Measurements from ENCODE around the gene SMTNL2.

The SMTNL2 gene

GRCh38 chr17:4545217-4545951 is 38.9 kb upstream of the SMTNL2 start:
- no peak for DNase-seq

GRCh38 chr17:4547118-4547906 is 37.0 kb upstream of the SMTNL2 start:
- no peak for DNase-seq

DNA sequence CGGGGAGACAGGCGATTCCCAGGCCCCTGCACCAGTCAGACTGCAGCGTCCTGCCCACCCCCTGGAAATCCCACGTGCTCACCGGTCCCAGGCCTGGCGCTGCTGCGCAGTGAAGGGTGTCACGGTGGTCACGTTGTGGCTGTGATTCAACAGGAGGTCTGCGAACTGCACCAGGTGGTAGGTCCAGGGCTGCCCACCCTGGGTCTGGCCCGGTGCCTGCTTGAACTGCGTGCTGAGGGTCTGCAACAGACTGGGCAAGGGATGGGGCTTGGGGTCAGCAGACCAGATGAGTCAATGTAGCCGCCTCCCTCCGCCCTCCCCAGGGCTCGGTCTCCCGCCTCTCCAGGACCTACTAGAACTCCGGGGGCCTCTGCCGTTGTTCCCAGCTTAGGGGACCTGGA is 36.3 kb upstream of the SMTNL2 start:
- DNase-seq: no peak

GRCh38 chr17:4548721-4549531 is 35.4 kb upstream of the SMTNL2 start:
- DNase-seq: no peak

DNA sequence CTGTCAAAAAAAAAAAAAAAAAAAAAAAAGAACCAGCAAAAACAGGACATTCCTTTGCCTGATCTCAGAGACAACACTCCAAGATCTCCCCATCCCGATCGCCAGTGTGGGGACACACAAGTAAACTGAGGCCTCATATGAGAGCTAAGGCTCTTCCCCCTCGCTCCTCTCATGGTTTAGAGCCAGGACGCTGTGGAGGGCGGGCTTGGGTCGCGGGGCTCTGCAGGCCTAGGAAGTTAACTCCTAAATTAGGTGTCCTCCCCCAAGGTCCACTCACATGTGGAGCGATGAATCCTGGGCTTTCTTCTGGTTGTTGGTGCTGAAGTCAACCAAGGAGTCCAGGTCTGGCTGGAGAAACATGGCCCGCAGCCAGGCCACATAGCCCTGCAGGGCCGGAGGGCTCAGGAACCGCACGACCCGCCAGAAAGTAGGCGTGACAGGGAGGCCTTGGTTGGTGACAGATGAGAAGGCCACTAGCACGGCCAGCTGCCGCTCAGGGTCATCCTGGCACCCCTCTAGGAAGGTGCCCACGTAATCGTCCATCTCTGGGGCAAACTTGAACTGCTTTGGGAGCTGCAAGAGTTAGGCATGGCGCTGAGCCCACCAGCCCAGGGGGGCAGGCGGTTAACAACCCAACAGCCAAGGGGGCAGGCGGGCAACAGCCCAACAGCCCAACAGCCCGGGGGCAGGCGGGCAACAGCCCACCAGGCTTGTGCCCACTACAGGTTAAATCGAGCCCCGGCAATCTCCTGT is 34.4 kb upstream of the SMTNL2 start:
- no peak for DNase-seq

- DNase-seq: no peak
These were observed 33.7 kb upstream of the SMTNL2 start for GRCh38 chr17:4550534-4551039.

GRCh38 chr17:4551141-4551540 is 33.2 kb upstream of the SMTNL2 start:
- DNase-seq: peak in 1 of 2 experiments; percentile 21

DNA sequence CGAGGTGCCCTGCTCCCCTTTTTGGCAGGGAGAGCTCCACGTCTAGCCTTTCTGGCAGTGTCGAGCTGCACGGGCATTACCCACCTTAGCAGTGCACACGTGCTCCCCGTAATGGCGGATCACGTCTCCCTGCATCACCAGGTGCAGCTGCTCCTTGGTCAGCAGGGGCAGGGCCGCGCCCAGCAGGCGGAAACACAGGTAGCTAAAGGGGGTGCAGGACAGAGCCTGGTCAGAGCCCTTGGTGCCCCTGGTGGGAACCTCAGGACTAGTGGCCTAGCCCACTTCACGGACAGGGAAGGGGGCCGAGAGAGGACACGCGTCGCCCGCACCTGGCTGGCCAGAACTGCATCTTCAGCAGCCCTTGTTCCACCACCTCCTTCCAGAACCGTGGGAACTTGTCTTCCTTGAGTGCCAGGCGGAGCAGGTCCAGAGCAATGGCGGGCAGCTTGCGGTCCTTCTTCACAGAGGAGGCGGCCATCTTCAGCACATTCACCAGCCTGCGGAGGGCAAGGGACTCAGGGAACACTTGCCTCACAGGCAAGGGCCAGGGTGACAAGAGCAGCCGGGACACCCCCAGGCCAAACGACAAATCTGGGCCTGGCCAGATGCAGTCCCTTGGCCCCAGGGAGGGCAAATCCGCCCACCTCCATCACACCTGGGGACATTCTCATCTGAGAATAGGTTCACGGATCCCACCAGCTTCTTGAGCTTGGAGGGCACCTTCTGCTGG is 32.4 kb upstream of the SMTNL2 start:
- no peak for DNase-seq

DNA sequence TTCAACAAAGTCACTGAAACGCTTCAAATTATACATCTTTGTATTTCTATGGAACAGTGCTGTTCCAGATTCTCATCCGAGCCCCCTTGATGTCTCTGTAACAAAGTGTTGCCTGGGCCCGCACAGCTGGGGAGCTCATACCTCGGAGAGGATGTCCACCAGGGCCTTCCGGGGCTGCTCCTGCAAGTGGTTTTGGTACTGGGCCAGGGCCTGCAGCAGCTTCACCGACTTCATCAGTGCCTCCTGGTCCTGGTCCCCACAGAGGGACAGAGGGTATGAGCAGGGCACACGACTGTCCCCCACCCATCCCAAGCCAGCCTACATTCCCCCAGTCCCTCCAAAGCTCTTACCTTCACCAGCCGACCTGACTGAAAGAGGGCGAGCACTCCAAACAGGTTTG is 30.7 kb upstream of the SMTNL2 start:
- DNase-seq: no peak

- no peak for DNase-seq
These were observed 29.8 kb upstream of the SMTNL2 start for GRCh38 chr17:4554441-4554996.

DNA sequence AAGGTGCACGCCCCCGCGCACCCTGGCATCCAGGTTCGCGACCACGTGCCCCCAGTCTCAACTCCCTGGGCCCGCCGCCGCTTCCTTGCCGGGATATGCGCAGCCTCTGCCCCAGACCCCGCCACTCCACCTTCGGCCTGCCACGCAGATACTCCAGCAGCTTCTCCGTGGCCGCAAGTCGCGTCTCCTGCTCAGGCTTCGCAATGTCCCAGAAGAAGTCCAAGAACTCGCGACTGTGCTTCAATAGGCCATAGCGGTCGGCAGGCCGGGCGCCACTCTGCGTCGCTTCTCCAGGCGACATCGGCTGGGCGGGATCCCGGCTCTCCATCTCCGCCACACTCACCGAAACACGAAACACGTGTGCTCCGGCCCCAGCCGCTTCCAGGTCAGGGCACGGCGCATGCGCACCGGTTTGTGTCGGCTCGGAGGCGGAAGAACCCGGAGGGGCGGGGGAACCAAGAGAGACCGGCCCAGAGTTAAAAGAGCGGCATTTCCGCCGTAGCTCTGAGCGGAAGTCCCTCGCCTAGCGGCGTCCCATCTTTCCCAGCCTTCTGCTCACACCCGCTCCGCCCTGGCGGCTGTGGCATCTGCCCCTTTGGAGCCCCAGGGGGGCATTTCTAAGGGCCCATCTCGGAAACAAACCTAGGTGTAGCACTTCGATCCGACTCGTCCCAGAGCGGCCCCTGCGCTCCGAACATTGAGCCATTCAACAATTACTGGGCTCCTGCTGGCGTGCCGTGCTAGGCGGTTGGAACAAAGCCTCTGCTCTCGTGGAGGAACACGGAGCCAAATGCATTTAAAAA is 29.1 kb upstream of the SMTNL2 start, which contains the start of gene MYBBP1A:
Gene MYBBP1A (minus strand): TSS at position 388 of the 803 bp plus-strand sequence. CDS start 60 bp downstream, at position 328.
- DNase-seq: peak; percentile 87 to 96

GRCh38 chr17:4555873-4556759 is 28.2 kb upstream of the SMTNL2 start:
- DNase-seq: no peak

DNA sequence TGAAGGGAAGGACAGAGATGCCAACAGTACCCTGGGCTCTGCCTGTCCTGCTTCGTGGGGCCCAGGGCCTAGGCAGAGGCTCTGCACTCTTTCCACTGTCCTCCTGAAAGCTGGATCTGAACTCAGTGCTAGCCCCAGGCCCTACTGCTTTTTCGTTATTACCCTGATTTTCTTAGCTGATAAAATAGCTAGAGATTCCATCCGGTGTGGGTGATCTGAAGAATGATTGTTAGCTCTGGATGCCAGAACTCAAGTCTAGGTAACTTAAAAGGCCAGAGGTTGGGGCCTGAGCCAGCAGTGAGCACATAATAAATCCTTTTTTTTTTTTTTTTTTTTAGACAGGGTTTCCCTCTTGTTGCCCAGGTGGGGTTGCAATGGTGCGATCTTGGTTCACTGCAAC is 27.3 kb upstream of the SMTNL2 start:
- no peak for DNase-seq

GRCh38 chr17:4557626-4558346 is 26.5 kb upstream of the SMTNL2 start:
- DNase-seq: no peak

GRCh38 chr17:4558347-4558971 is 25.9 kb upstream of the SMTNL2 start:
- DNase-seq: no peak

- DNase-seq: no peak
These were observed 25.1 kb upstream of the SMTNL2 start for GRCh38 chr17:4559139-4559791.

- DNase-seq: no peak
These were observed 24.4 kb upstream of the SMTNL2 start for GRCh38 chr17:4559966-4560365.

- no peak for DNase-seq
These were observed 23.9 kb upstream of the SMTNL2 start, which contains the start of gene GGT6 for GRCh38 chr17:4560421-4560820. Gene GGT6, minus strand, starts transcription at chr17:4560577. Its CDS starts 56 bp downstream, at chr17:4560521.
